Gastrocnemius medialis (tissue), 4 donors: ENCODE measurements around the gene TENT4B.

ENCODE experiments used
- CTCF ChIP-seq, 5 experiments: fragments of 450-650 bp in 3 of 5; fragments of 200-600 bp in 2 of 5; sonication (generic) in 2 of 5; IDR thresholded peaks in 4 of 5; conservative IDR thresholded peaks in 1 of 5; 1 replicate in 4 of 5; 2 replicates in 1 of 5; pipeline ENCODE4 v1.5.1; 2016 to 2019; ENCODE audit warnings: antibody characterized with exemption in 5 of 5, mild to moderate bottlenecking in 3 of 5, moderate library complexity in 3 of 5
- POLR2A ChIP-seq, 2 donors: fragments of 450-650 bp; IDR thresholded peaks; one replicate each; pipeline ENCODE4 v1.6.1; 2017; ENCODE audit warnings: antibody characterized with exemption in 2 of 2, mild to moderate bottlenecking in 2 of 2, moderate library complexity in 2 of 2

DNA sequence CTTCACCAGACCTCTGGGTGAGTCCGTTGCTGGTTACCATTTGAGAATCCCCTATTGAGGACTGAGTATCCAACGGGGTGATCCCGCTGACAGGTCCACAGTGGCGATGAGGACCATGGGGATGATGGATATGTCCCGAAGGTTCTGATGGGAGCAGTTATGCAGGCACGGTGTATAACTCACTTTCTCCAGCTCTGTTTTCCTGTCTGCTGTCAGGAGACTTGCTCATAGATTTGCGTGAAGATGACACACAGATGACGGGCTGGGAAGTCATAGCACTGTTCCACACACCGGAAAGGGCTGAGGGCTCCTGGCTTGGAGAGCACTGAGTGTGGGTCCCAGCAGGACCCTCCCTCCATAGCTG is 91.0 kb downstream of the TENT4B start:
- TF ChIP-seq CTCF (IDR thresholded peaks at IDR 0.05 in 4 of 5, conservative IDR thresholded peaks at IDR 0.05 in 1 of 5) = no peak
- no peak for TF ChIP-seq POLR2A (IDR thresholded peaks at IDR 0.05)
